HG03139 (cell line): ENCODE data around the gene CADPS.

ENCODE experiments used
- ATAC-seq: cut with Tn5 transposase; IDR thresholded peaks from one replicate; pipeline ENCODE4 v1.9.1; 2021; ENCODE audit not compliant: unreplicated experiment

Gene CADPS

DNA sequence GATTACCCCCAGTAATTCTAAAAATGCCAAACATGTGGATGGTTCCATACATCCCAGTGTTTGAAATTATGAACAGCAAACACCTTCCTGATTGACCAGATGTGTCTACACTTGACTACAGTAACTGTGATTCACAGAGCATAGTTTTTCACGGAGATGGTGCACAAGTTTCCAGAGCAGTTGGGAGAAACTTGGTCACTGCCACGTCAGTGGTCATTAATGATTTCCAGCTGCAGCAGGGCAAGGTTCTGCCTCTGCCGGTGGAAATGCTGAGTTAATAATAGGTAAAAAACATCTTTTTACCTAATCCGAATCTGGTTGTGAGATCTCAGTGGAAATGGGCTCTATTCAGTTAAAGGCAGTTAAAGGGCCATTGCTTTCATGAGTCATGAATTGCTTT lies 347.7 kb downstream of the CADPS start:
- no peak for ATAC-seq

DNA sequence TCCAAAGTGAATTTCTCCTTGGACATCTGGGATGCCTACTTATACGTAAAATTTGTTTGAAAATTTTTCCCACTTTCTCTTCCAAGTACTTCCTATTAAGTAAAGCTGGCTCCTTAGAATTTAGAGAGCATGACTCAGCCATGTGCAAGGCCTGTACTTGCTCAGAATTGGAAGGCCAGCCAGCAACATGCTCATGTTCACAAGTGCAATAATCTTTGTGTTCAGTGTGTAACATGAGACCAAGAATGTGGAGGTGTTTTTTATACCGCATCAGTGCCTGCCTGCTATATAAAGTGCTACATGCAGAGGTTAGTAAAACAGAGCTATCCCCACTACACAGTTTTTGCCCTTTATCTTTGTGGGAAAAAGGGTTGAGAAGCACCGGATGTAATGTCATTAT lies 349.9 kb downstream of the CADPS start:
- ATAC-seq, result no peak

DNA sequence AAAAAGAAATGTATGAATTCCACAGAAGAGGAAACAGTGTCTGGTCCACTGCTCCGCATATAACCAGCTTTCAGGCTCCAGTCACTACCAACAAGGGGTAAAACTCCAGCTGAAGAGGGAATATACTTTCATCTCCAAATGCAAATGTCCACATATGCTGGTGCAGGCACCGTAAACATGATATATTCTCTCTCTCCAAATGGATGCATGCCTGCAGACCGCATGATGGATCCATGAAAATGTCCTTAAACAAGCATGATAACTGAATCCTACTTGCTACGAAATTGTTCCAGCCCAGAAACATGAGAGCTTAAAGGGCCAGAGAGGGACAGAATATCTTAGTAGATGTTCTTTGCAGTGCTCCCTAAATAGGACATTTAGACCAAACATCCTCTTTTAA lies 351.5 kb downstream of the CADPS start:
- no peak for ATAC-seq

DNA sequence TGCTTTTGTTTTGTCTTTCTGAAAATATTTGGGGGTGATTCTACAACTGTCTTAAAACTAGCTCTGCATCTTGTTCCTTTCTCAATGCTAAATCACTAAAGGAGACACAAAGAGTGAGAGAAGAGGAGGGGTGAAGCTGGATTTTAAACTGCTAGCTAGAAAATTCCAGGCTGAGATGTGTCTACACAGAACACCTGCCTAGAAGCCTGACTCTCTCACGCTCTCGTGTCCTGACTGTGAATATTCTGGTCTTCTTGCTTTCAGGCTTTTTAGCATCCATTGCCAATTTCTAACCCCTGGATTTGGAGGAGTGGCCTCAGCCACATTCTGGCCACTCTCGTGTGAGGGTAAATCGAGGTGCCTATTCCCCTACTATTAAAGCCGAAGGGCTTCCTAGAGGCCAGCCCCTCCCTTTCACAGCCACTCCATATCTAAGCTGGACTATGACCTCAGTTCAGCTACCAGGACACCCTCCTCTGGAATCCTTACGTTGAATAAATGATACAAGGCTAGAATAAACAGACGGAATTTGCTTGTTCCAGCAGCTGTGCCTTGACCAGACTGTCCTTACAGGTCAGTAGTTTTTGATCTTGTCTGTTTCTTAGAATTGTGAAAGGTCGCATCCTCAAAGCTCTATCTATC lies 353.6 kb downstream of the CADPS start:
- no peak for ATAC-seq

DNA sequence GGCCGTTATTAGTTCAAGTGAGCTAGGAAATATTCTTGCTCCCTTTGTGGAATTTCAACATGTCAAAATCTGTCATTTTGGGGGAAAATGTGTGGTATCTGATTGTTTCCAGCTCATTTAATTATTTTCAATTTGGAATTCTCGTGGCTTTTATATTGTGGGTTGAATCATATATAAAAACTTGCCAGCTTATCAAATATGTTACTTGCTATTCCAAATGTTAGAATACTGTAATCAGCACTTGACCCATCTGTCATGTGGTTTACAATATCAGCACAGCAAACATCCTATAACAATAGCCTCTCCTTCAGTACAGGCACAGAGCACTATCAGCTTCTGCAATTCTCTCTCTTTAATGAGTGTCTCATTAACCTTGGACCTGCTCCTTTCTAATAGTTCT lies 371.7 kb downstream of the CADPS start:
- no peak for ATAC-seq

DNA sequence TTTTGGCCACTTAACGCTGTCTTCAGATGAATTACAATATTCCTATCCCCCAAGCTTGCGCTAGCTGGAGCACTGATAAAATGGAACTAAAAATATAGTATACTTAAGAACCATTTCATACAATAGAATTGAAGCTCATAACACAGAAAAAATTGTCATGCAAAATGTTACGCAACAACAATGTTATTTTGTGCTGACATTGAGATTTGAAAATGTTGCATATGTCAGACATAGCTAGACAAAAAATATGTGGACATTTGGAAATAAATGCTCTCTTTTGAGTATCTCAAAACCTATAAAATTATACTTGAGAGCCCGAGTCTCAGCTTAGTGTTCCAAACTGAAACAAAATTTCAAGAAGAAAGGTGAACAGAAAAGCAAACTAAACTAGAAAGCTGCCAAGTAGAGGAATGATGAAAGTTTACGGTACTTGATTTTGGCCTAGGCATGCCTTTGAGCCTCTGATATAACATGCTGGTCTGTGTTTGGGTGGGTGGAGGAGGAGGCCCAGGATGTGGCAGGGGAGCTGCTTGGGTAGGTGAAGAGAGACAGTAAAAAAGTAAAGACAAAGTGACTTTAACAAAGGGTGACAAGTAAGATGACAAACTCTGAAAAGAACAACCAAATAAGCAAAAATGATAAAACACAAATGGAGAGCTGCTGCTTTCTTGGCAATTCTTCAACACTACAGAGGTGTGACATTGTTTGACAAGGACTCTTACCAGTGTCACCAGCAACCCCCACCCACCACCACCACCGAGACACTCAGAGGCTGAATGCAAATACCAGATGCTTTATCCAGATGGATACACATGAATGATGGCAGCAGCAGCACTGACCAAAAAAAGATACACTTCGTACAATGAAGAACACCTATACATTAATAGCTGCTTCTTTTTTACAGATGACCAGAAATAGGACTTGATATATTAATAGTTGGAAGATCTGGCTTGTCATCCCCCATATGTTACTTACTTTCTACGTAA lies 372.6 kb downstream of the CADPS start:
- no peak for ATAC-seq

DNA sequence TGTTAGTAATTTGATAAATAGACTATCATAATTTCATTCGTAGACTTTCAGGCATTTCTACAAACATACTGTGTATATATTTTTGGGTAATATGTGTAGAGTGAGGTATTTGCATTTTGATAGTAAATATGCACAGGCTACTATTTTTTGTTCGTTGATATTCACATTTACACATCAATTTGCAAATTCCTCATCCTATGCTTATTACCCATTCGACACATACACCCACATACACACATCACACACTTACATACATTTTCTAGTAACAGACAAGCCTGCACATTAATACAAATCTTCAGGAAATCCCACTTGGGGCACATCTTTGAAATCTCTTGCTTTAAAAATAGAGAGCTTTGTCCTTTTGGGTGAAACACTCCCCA lies 373.9 kb downstream of the CADPS start:
- no peak for ATAC-seq

DNA sequence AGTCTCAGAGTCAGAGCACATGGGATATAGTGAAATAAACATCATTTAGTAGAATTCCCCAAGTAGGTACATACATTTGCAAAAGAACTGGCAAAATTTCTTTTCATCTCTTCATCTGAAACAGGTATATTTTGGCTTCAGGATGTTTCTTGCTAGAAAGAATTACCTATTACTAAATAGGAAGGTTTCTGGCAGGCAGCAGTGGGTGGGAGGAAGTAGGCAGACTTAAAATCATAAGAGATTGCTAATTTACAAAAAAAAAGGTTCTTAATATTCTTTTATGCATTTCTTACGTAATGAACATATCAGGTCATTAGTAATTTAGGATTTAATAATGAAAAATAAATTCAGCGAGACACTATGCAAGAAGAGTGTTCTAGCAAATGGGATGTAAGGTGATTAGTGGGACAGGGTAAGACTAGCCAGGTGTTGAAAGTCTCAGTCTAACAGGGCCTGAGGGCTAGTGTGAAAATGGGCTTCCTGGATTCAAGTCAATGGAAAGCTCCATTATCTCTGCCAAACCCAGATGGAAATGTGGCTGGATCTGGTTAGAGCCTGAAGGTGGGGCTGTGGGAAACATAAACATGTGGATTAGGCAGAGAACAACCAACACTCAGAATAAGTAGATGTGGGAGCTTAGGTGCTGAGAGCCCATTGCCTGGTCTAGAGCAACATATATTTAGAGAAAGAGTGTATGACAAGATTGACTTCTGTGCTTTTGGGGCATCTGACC lies 374.5 kb downstream of the CADPS start:
- no peak for ATAC-seq

DNA sequence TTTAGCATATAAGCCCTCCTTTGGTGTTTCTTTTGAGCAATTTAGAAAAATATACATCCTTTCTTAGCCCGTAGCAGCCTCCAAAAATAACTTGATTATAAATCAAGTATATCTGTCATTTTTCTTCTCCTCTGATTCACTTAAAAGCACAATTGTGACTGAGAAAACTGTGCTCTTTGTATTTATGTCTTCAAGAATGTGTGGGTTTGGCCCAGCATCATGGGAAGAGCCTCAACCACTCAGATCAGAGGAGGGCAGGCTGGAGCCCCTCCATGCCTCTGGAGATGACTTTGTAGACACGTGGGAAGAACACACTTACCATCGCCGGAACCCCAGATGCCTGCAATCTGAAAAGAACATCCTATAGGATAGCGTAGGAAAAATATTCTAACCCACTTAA lies 378.1 kb downstream of the CADPS start:
- no peak for ATAC-seq

DNA sequence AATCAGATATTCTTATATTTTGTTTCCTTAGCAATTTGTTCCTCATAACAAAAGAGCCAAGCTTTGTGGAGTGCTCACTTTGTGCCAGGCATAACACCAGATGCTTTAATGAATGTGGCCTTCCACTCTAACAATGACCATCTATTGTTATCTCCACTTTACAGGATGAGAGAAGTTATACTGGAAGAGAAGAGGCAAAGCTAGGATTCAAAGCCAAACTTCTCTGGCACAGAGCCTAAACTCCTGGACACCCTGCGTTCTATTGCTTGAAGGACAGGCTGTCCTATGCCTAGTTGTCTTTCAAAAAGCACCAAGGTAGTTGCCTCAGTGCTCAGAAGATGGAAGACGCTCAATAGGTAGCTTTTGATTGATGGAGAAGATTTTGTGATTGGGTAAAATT lies 378.7 kb downstream of the CADPS start:
- no peak for ATAC-seq

DNA sequence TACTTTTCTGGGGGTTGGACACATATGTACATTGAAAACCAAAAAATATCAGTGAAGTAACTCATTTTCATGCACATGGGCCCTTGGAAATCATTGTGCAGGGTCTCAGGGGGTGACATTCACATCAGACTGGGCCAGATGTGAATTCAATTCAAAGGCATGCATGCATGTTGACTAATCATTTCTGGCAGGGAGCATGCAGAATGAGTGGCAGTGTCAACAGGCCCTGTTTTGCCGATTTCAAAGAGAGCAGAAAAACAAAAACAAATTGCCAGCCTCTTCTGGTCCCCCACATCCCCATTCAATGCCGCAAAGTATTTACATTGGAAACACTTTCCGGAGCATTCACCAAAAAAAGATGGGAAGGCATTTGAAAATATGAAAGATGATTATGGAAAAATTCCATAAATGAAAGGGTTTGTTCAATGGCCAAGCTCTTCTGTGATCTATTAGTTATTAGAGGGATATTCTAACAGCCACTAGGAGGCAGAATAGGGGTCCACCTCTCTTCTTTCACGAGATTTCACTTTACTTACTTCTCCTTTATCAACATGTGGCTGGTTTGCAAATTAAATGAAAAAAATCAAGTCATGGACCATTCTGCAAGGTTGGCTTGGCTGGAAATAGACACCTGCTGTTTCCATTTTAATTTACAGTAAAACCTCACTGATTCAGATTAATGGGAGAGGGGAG lies 382.0 kb downstream of the CADPS start:
- no peak for ATAC-seq

DNA sequence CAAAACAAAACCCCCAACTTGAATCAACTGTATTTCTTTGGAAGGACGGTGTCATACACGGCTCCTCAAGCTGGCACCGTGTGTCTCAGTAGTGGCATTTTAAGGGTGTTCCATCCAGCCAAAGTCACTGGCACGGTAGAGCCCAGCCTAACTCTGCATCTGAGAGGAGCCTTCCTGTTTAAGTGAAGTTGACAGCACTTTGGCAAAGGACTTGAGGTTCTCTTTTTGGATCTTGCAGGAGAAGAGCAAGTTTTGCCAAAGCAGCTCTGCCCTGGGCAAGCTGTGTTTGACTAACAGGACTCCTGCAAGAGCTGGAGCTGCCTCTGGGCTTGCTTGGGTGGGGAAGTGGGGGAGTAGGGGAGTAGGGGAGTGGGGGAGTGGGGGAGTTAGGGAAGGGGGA lies 392.3 kb downstream of the CADPS start:
- ATAC-seq, result no peak

DNA sequence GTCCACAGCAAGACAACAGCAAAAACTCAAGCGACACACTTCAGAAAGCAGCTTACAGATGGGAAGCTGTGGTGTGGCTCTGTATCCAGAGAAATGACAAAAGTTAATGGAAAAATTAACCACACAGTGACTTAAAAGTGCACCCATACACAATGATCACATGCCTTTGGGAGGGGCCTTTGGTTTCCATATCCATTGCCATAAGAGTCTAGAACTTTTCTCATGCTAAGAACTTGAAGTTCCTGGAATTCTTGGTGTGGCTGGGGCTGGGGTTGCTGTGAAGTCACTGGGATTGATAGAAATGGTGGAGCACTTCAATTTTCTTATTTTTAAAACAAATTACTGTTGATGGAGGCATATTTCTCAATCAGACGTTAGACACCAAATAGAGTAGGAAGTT lies 393.3 kb downstream of the CADPS start:
- no peak for ATAC-seq

DNA sequence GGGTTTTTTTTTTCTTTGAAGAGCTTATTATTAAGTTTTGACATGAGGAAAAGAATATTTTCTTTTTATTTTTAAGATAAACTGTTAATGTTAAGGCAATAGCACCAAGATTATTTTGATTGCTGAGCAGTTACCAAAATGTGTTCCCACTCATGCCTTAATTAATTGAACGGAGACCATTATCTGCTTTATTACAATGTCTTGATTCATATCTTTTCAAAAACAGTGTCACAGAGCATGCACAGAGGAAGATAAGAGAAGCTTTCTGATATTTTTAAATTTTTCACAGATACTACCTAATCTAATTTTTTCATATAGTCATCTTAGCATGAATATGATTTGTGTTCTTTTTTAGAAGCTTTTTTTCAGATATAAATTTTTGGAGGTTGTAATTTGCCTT lies 395.2 kb downstream of the CADPS start:
- ATAC-seq, result no peak

DNA sequence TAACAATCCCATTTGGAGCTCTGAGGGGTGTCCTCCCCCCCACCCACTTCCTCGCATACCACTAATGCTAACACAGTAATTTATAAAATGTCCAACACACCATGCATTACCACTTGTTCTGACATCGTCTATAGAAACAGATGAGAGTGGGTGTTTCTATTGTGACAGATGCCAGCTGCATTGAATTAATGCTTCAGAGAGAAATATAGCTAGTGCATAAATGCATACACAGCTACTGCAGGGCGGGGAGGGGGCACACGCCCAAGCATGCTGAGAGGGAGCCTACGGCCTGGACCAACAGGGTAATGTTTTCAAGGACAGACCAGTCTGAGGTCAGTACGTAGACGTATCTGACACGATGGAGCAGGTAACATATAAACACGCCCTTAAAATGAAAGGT lies 395.9 kb downstream of the CADPS start:
- no peak for ATAC-seq

DNA sequence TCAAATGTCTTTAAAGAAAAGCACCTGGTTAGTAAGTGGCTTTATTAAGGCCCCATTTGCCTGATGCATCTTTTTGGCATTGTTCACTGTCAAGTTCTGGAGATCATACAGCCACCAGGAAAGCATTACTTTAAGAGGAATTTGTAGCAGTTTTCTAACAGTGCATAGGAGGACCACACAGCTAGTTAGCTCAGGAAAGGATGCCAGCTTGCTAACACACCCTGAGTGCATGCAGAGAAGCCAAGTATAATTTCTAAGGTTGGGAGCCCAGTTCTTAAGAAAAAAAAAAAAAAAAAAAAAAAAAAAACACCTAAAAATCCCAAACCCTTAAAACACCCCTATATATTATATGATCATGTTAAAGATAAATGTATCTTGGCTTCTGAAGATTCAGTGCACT lies 399.9 kb downstream of the CADPS start:
- ATAC-seq, result no peak

DNA sequence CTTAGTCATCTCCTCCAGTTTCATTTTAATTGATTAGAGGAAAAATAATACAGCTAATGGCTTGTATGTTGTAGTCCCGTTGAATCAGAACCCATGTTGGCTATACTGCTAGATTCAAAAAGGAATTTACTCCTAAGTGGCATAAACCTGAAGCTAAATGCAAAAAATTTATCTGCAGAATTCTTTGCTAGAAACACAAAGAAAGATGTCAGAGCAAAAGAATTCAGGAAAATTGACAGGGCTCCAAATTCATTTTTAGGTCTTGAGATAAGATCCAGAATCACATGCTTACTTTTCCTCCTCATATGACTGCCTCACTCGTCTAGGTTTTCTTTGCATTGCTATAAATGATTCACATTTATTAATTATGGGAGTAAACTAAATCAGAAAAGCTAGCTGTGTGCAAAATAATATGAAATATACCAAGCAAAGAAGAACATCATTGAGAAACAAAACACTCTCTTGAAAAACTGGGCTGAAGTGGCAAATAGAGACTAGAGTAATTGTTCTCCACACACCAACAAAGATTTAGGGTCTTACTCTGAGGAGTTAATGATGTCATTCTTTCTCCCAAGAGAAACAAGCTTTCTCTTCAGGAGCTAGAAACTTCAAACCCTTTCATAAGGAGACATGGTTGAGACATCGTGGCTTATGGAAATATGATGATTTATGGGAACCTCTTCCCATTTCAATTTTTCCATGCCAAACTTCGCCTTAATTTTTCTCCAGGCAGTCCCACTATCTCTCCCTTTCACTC lies 407.1 kb downstream of the CADPS start:
- ATAC-seq, result no peak

DNA sequence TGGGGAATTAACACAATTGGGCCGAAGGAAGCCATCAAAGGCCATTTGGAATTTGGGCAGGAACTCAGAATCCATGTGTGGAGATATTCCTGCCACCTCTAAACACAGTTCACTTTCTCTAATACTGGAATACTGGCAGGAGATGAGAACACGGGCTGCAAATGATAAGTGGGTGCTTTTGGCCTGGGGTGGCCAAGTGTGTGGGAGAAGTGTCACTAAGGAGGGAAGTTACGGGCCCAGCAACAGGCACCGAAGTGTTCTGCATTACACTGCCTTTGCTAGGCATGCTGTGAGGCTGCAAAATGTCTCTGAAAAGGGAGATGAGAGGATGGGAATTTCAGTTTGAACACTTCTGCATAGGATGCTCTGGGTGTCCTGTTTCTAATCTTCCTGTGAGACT lies 412.4 kb downstream of the CADPS start:
- no peak for ATAC-seq

DNA sequence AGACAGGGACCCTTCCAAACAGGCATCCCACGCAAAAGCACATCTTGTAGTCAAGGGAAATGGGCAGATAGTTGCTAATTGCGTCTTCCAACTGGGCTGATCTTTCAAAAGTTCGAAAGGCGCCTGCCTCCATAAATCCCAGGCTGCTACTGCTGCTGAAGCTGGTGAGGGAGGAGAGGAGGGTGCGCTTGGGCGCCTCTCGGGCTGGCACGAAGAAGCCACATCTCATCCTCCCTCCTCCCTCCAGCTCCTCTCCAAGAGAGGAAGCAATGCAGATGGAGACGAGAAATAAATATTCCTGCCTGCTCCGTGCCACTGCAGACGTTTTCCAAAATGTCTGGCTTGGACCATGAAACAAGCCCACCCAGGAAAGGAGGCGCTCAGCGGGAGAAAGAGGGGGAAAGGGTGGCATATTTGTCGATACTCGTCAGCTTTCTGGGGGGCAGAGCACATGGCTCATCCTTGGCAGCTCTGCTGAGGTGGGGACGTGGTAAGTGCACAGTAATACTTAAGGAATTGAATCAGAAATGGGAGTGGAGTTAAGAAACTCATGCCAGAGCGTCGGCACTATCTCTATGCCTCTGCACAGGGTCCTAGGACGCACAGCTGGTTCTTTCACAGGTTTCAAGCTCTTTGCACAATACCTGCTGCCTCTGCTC lies 413.0 kb downstream of the CADPS start:
- no peak for ATAC-seq

DNA sequence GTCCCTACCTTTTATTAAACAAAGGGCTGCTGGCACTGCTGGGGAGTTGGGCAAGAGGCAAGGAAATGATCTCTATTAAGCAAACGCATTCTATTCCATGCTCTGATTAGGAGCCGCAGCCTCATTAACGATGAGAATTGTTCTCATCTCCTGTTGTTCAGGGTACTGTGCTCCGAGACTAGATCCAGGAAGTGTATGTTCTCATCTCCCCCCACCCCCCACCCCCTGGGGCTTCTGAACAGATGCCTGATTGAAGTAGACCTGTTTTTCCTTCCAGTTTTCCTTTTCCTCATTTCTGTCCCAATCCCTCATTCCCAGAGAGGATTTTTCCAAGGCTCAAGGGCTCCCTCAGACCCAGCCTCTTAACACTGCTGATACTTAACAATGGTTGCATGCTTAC lies 420.3 kb downstream of the CADPS start:
- ATAC-seq, result no peak
